ENCODE results near the gene GPATCH11.

DNA sequence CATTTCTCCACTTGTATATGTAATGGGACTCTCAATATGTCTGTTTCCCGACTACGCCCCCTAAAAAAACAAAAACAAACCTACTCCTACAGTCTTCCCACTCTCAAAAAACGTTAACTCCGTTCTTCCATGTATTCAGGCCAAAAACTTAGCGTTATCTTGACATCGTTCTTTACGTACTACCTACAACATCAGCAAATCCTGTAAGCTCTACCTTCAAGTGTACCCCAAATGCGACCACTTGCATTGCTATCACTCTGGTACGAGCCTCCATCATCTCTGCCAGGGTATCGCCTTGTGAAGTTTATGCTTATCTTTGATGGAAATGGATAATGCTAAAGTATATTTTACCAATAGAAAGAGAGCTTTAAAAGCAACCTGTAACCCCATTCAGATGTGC, 479 bp downstream of the GPATCH11 start:
- TF ChIP-seq POLR2AphosphoS5 (IDR thresholded peaks at IDR 0.05; ENCODE audit: low read depth, low read length) = no peak
- TF ChIP-seq, protein P1, sequence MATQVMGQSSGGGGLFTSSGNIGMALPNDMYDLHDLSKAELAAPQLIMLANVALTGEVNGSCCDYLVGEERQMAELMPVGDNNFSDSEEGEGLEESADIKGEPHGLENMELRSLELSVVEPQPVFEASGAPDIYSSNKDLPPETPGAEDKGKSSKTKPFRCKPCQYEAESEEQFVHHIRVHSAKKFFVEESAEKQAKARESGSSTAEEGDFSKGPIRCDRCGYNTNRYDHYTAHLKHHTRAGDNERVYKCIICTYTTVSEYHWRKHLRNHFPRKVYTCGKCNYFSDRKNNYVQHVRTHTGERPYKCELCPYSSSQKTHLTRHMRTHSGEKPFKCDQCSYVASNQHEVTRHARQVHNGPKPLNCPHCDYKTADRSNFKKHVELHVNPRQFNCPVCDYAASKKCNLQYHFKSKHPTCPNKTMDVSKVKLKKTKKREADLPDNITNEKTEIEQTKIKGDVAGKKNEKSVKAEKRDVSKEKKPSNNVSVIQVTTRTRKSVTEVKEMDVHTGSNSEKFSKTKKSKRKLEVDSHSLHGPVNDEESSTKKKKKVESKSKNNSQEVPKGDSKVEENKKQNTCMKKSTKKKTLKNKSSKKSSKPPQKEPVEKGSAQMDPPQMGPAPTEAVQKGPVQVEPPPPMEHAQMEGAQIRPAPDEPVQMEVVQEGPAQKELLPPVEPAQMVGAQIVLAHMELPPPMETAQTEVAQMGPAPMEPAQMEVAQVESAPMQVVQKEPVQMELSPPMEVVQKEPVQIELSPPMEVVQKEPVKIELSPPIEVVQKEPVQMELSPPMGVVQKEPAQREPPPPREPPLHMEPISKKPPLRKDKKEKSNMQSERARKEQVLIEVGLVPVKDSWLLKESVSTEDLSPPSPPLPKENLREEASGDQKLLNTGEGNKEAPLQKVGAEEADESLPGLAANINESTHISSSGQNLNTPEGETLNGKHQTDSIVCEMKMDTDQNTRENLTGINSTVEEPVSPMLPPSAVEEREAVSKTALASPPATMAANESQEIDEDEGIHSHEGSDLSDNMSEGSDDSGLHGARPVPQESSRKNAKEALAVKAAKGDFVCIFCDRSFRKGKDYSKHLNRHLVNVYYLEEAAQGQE (IDR thresholded peaks at IDR 0.05; ENCODE audit: insufficient read depth in 1 of 2, low read depth in 2 of 2, low read length in 2 of 2) = no peak
- no peak for TF ChIP-seq FOXP2 (optimal IDR thresholded peaks at IDR 0.05; ENCODE audit: borderline replicate concordance, extremely low read depth, extremely low read length, insufficient read depth)
- TF ChIP-seq TAF1 (IDR thresholded peaks at IDR 0.05; ENCODE audit: borderline replicate concordance, insufficient read depth, low read length) = no peak
- no peak for TF ChIP-seq SIN3A (IDR thresholded peaks at IDR 0.05; ENCODE audit: borderline replicate concordance, insufficient read depth, low read length)
